Neutrophil (primary cell): ENCODE data around the gene IQGAP2.

Experiments used
- H3K27ac ChIP-seq: fragments of 200-600 bp; sonication (generic); 2 replicates; pipeline ENCODE4 v1.5.1; 2016; ENCODE audit warnings: mild to moderate bottlenecking, moderate library complexity
- H3K27me3 ChIP-seq: fragments of 200-600 bp; sonication (generic); 2 replicates; pipeline ENCODE4 v1.6.0; 2016; ENCODE audit warnings: mild to moderate bottlenecking
- H3K36me3 ChIP-seq: fragments of 200-600 bp; sonication (generic); 2 replicates; pipeline ENCODE4 v1.5.1; 2017
- H3K4me1 ChIP-seq, 2 experiments: fragments of 200-600 bp in 1 of 2; sonication (generic) in 1 of 2; 1 replicate in 1 of 2; 2 replicates in 1 of 2; pipeline versions ENCODE4 v1.5.1 to v1.6.1; 2013 to 2016; ENCODE audit warnings: low read depth in 1 of 2, low read length in 1 of 2, mild to moderate bottlenecking in 1 of 2, moderate library complexity in 1 of 2; ENCODE audit not compliant: control insufficient read depth in 1 of 2, insufficient read depth in 1 of 2
- H3K4me3 ChIP-seq, 2 experiments: fragments of 200-600 bp in 1 of 2; sonication (generic) in 1 of 2; 1 replicate in 1 of 2; 2 replicates in 1 of 2; pipeline ENCODE4 v1.5.1; 2013 to 2016; ENCODE audit warnings: low read depth in 1 of 2, low read length in 1 of 2, mild to moderate bottlenecking in 1 of 2, moderate library complexity in 1 of 2
- H3K9me3 ChIP-seq: fragments of 200-600 bp; sonication (generic); 2 replicates; pipeline ENCODE4 v1.5.1; 2016
- CTCF ChIP-seq: fragments of 200-600 bp; sonication (generic); IDR thresholded peaks from 2 replicates; pipeline ENCODE4 v1.5.1; 2016; ENCODE audit warnings: antibody characterized with exemption

Gene IQGAP2

DNA sequence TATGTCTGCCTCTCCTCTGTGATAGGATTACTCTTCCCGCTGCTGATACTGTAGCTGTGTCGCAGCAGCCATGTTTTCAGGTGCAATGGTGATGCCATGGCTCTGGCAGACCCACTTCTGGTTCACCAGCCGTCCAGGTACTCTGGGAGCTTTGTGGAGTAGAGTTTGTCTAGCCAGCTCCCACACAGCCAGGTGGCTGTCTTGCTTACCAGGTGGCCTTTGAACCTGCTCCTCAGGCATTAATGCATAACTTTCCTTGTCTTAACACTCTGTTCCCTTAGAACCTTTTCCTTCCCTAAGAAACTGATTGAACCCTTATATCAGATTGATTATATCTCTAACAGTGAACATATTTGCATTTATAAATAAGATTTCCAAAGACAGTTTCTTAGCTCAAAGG is 177.9 kb downstream of the IQGAP2 start:
- no peaks in the 10 kb centered on the region for H3K9me3 ChIP-seq
- H3K36me3 ChIP-seq = peaks cover 16% of the 10 kb centered on the region
- no peaks in the 10 kb centered on the region for H3K4me1 ChIP-seq
- no peaks in the 10 kb centered on the region for H3K27me3 ChIP-seq
- no peak for TF ChIP-seq CTCF
- H3K4me3 ChIP-seq = no peak overlapping the region
- H3K27ac ChIP-seq = no peak overlapping the region

DNA sequence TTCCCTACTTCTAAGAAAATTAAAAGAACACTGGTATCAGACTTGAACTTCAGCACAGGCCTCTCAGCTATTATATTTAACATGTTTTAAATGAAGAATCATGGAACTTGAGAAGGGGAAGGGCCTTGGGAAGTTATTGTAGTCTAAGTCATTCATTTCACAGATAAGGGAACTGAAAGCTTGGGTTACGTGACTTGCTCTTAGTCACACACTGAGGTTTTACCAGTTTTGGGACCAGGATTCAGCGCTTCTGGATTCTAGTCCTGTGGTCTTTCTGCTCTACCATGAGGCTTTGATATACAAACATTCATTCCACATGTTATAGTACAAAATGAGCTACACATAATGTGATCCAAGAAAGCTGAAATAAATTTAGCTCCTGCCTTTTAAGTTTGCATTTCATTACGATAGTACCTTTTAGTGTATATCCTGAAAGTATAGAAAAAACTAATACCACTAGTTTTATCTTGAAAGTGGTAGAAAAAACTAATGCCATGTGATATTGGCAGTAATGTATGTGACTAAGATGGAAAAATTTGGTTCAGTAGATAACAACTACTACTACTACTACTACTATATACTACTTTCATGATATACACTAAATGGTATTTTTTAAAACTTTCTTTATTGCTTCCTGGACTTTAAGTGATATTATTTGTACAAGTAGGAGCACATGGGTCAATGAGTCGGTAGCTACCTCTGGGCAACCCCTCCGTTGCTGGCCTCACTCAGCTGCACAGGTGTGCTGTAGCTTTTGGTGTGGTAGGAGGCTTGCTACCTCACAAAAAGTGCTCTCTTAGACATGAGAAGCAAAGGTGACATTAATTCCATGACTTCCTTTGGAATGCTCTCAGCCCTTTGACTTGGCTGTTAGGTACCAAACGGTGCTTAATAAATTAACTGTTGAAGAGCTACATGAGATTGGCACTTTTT is 179.4 kb downstream of the IQGAP2 start:
- Histone ChIP-seq H3K27ac (no peak overlapping the region), H3K36me3 (peaks cover 13% of the 10 kb centered on the region), H3K9me3 (no peaks in the 10 kb centered on the region), H3K27me3 (no peaks in the 10 kb centered on the region), H3K4me1 (no peaks in the 10 kb centered on the region), H3K4me3 (no peak overlapping the region)
- TF ChIP-seq CTCF = no peak

DNA sequence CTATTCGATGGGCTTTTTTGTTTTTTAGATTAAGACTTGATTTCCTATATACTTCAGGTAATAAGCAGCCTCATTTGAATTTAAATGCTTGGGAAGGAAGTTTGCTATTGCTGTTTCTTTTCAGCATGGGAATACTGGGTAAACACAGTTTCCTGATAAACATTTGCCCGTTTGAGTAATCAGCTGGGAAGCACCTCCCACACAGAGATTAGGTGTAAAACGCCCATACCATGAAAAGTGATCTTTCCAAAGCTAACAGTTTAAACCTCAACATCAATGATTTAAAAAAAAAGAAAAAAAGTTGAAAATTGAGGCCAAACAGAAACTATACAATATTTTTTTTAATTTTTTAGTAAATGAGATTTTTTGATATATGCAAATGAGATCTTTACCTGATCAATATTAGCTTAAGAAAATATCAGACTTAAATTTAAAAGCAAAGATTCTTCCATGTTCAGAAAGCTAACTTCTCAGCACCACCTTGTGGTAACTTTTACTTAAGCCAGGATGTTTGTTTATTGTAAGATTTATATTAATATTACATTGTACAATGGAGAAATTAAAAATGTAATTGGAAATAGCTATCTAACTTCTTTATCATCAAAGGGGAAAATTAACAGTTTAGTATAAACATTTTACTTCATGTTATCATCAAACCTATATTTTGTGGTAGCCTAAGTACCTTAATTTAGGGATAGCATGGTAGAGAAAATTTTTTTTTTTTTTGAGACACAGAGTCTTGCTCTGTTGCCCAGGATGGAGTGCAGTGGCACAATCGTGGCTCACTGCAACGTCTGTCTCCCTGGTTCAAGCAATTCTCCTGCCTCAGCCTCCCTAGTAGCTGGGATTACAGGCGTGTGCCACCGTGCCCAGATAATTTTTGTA is 180.3 kb downstream of the IQGAP2 start:
- Histone ChIP-seq H3K4me3 (no peak overlapping the region), H3K27ac (no peak overlapping the region), H3K27me3 (no peaks in the 10 kb centered on the region), H3K4me1 (no peaks in the 10 kb centered on the region), H3K36me3 (peaks cover 13% of the 10 kb centered on the region), H3K9me3 (no peaks in the 10 kb centered on the region)
- no peak for TF ChIP-seq CTCF

- no peak overlapping the region for H3K27ac ChIP-seq
- H3K4me3 ChIP-seq = no peak overlapping the region
- TF ChIP-seq CTCF = no peak
- no peaks in the 10 kb centered on the region for H3K9me3 ChIP-seq
- no peaks in the 10 kb centered on the region for H3K27me3 ChIP-seq
- peaks cover 28% of the 10 kb centered on the region for H3K36me3 ChIP-seq
- no peaks in the 10 kb centered on the region for H3K4me1 ChIP-seq
These were observed 182.7 kb downstream of the IQGAP2 start for GRCh38 chr5:76585783-76586217.

- Histone ChIP-seq H3K9me3 (no peaks in the 10 kb centered on the region), H3K4me1 (no peaks in the 10 kb centered on the region), H3K27ac (no peak overlapping the region), H3K36me3 (peaks cover 36% of the 10 kb centered on the region), H3K27me3 (no peaks in the 10 kb centered on the region), H3K4me3 (no peak overlapping the region)
- TF ChIP-seq CTCF = no peak
These were observed 183.4 kb downstream of the IQGAP2 start for GRCh38 chr5:76586531-76586930.
